Kidney (tissue), 14 donors: ENCODE measurements around the gene LGMN. TPM values are rescaled to one million over a fixed set of nuclear protein-coding genes. Genes with fewer than 3 reads are reported as not detected.

ENCODE experiments used
- DNase-seq, 5 donors: peaks; one replicate each; pipeline ENCODE4 v3.0.0-alpha.2; 2013 to 2020
- FAIRE-seq: peaks from 2 replicates; lab custom pipeline; 2012; peaks lifted over from hg19 to GRCh38; lab: Jason Lieb, UNC
- H3K27ac ChIP-seq, 2 donors: one replicate each; pipeline ENCODE4 v1.7.0; 2013; ENCODE audit warnings: low read depth in 2 of 2, low read length in 2 of 2, inconsistent platforms in 1 of 2
- H3K27me3 ChIP-seq: one replicate; pipeline ENCODE4 v1.7.1; 2013; ENCODE audit warnings: low read length, inconsistent platforms; ENCODE audit not compliant: control insufficient read depth, insufficient read depth
- H3K36me3 ChIP-seq, 3 donors: one replicate each; pipeline versions ENCODE4 v1.7.0 to v1.7.1; 2013; ENCODE audit warnings: low read length in 3 of 3, control low read depth in 1 of 3, inconsistent platforms in 1 of 3; ENCODE audit not compliant: insufficient read depth in 3 of 3, control insufficient read depth in 2 of 3
- H3K4me1 ChIP-seq, 3 donors: one replicate each; pipeline versions ENCODE4 v1.7.0 to v1.7.1; 2013; ENCODE audit warnings: low read length in 3 of 3, inconsistent platforms in 1 of 3, low read depth in 1 of 3; ENCODE audit not compliant: control insufficient read depth in 2 of 3, insufficient read depth in 2 of 3
- H3K4me3 ChIP-seq, 3 donors: one replicate each; pipeline versions ENCODE4 v1.7.0 to v1.8.1; 2013; ENCODE audit warnings: low read length in 3 of 3, control low read depth in 1 of 3, inconsistent platforms in 1 of 3
- H3K9ac ChIP-seq, 3 donors: one replicate each; pipeline versions ENCODE4 v1.7.0 to v1.7.1; 2013; ENCODE audit warnings: low read length in 3 of 3, control low read depth in 1 of 3, inconsistent platforms in 1 of 3
- H3K9me3 ChIP-seq, 3 donors: one replicate each; pipeline versions ENCODE4 v1.7.0 to v1.7.1; 2013; ENCODE audit warnings: low read length in 3 of 3, control low read depth in 1 of 3, inconsistent platforms in 1 of 3; ENCODE audit not compliant: control insufficient read depth in 2 of 3, insufficient read depth in 1 of 3
- CTCF ChIP-seq: IDR thresholded peaks from 3 replicates; pipeline ENCODE4 v1.5.1; 2012; ENCODE audit warnings: mild to moderate bottlenecking, moderate library complexity, borderline replicate concordance; ENCODE audit not compliant: insufficient read depth; ENCODE audit errors: extremely low read depth
- intact Hi-C: fragments of 100-400 bp; cut with DNase I; formaldehyde crosslinking; loops from one replicate; pipeline ENCODE4 v1.11.1; 2022
- polyA plus RNA-seq: library from polyadenylated mRNA; stranded (reverse); fragments of 350-450 nt; fragmentation: Illumina TruSeq; extraction: RNeasy Lipid Tissue Mini Kit (QIAGEN cat#74804); gene quantifications from one replicate; pipeline ENCODE4 v1.2.3, GENCODE V29; 2014; ENCODE audit warnings: low read depth, low replicate concordance; ENCODE audit not compliant: insufficient read depth
- total RNA-seq: library from RNA; stranded (reverse); fragmentation: NEBNext Ultra II Directional; extraction: Animal tissue kit (Norgen Biotek cat#: 25700); gene quantifications from one replicate; pipeline ENCODE4 v1.2.1, GENCODE V29; 2021
- donor health status: control.
- donor health status: control.
- donor health status: control.
- donor health status: control.
- donor health status: control.
- donor health status: DM: yes; HTN: yes; CAD: no.
- donor health status: Normal renal cell carcinoma (clear cell type).

LGMN gene
- total and polyA plus RNA-seq, 2 donors from 2014 or later: 66.3 to 200 TPM

- DNase-seq: peak; percentile 28 to 79 (median 58)
- TF ChIP-seq CTCF: peak; percentile 49
- intact Hi-C loops: no loop called here
These were observed 58.0 kb downstream of the LGMN start for GRCh38 chr14:92690171-92691011.

DNA sequence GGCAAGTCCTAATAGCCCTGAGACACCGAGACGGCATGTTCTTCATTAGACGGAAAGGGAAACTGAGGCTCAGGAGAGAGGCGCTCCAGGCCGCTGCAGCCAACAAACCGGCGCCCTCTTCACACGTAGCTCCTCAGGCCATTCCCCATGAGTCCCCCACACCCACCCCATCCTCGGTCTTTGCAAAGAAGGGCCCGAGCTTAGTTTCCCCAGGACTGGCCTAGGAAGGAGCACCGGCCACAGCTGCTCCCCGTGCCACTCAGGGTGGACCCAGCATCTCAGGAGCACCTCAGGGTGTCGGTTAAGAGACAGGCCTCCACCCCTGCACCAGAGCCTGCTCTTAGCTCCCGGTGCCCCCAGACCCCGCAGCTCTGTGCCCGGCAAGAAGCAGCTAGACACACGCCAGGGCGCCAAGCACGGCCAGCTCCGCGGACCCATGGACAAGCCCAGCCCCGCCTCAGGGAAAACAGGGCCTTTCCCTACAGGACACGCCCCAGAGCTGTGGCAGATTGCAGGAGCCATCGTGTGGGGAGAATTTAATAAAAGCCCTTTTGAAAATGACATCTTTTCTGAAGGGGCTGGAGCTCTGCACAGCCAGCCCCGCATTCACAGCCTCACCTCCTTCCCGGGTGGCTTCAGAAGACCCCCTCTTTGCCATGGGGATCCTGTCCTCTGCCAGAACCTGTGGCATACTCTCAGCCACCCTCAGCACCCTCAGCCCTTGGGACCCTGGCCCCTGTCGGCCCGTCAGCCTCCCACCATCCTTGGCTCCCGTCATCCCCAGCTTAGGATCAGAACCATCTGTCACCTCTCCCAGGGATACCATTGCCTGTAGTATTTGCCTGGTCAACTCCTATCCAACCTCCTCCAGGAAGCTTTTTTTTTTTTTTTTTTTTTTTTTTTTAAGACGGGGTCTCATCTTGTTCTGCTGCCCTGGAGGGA, 59.7 kb downstream of the LGMN start:
- intact Hi-C loops: no loop called here
- Histone ChIP-seq H3K36me3 (no peaks in the 10 kb centered on the region), H3K4me3 (peak overlapping the region in 1 of 3 donors; percentile 17), H3K4me1 (peaks cover 0 to 9% (median 5%) of the 10 kb centered on the region in 3 donors), H3K27me3 (no peaks in the 10 kb centered on the region), H3K27ac (no peak overlapping the region), H3K9ac (no peak overlapping the region), H3K9me3 (no peaks in the 10 kb centered on the region)
- DNase-seq (peak in 2 of 5 donors; percentile 61 to 82), FAIRE-seq (no peak)
- TF ChIP-seq CTCF: no peak

More at GRCh38 chr14:92690171-92691011, 58.0 kb downstream of the LGMN start:
- H3K27ac ChIP-seq: no peak overlapping the region
- H3K9me3 ChIP-seq: no peaks in the 10 kb centered on the region
- H3K27me3 ChIP-seq: no peaks in the 10 kb centered on the region
- H3K4me1 ChIP-seq: peaks cover 0 to 9% (median 5%) of the 10 kb centered on the region in 3 donors
- H3K9ac ChIP-seq: no peak overlapping the region
- H3K4me3 ChIP-seq: no peak overlapping the region
- no peak for FAIRE-seq
- H3K36me3 ChIP-seq: no peaks in the 10 kb centered on the region

DNA sequence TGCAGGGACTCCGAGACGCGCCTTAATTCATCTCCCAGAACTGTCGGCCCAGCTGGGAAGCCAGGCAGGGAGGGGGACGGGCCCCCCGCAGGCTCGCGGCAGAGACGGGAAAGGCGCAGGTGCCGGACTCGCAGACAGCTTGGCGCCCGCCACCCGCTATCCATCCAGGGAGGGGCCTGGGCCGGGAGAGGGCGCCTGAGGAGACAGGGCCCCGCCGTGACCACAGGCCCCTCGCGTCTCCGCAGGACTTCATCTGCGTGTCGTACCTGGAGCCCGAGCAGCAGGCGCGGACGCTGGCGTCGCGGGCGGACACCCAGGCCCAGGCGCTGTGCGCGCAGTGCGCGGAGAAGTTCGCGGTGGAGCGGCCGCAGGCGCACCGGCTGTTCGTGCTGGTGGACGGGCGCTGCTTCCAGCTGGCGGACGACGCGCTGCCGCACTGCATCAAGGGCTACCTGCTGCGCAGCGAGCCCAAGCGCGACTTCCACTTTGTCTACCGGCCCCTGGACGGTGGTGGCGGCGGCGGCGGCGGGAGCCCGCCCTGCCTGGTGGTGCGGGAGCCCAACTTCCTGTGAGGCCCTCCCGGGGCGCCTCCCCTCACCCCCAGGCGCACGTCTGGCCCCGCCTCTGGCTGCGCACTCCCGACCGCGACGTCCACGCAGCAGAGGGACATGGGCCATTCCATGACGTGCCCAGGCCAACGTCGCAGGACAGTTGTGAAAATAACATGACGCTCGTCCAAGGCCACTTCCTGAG, 60.6 kb downstream of the LGMN start:
- intact Hi-C loops: no loop called here
- H3K36me3 ChIP-seq: no peaks in the 10 kb centered on the region

More for the DNA sequence above, 60.6 kb downstream of the LGMN start:
- H3K9ac ChIP-seq: no peak overlapping the region
- H3K4me3 ChIP-seq: peak overlapping the region in 1 of 3 donors; percentile 17
- H3K9me3 ChIP-seq: no peaks in the 10 kb centered on the region
- peaks cover 0 to 2% (median 0%) of the 10 kb centered on the region in 3 donors for H3K4me1 ChIP-seq
- H3K27me3 ChIP-seq: no peaks in the 10 kb centered on the region
- DNase-seq (peak; percentile 48 to 81 (median 66)), FAIRE-seq (no peak)
- H3K27ac ChIP-seq: no peak overlapping the region
- TF ChIP-seq CTCF: no peak
